ENCODE measurements around the gene ATF6. TPM values are rescaled to one million over a fixed set of nuclear protein-coding genes. Genes with fewer than 3 reads are reported as not detected.

Gene ATF6
- total RNA-seq, 1 donor from 2014 or later = 14.6 TPM

DNA sequence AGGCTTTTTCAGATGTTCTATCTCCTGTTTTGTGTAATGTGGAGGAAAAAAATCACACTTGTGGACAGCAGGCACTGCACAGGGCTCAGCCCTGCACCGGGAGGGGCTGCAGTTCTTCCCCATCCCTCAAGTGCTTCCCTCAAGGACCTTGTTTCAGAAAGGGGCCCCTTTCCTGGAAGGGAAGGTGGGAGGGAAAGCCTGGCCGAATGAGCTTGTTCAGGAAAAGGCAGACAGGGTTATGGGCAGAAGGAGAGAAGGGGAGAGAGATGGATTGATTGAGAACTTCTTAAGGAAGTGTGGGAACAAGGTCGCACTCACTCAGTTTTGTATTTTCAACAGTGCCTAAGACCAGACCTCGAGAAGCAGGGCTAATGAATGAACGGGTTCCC lies 216.4 kb downstream of the ATF6 start:
- Histone ChIP-seq H3K4me3 (ENCODE audit: low read length in 3 of 3) (no peak overlapping the region), H3K9me3 (ENCODE audit: control insufficient read depth in 3 of 3, low read length in 3 of 3) (no peaks in the 10 kb centered on the region), H3K27me3 (ENCODE audit: control insufficient read depth in 3 of 3, insufficient read depth in 3 of 3, low read length in 3 of 3) (peaks cover 0 to 11% (median 0%) of the 10 kb centered on the region in 3 donors), H3K36me3 (ENCODE audit: control insufficient read depth in 3 of 3, insufficient read depth in 3 of 3, low read length in 3 of 3) (peaks cover 3 to 8% (median 4%) of the 10 kb centered on the region in 3 donors), H3K9ac (ENCODE audit: low read depth in 1 of 3, low read length in 3 of 3) (no peak overlapping the region), H3K27ac (ENCODE audit: low read depth, low read length) (no peak overlapping the region), H3K4me1 (ENCODE audit: control insufficient read depth in 3 of 3, insufficient read depth in 3 of 3, low read length in 3 of 3) (peaks cover 7 to 12% (median 12%) of the 10 kb centered on the region in 3 donors)

DNA sequence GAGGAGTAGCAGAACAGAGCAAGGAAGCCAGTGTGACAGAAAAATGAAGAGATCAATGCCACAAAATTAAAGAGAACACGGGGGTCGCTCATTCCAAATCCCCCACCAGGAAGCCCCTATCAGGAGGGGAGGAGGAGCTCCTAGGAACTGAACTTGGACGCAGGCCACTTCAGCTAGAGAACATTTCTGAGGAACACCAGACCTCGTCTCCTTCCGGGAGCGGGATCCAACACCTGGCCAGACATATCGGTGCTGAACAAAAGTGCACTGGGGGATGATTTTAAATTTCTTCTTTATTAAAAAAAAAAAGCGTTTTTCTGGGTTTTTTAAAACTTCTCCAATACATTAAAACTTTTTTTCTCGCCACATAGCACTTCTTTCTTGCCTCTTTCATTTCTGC lies 216.8 kb downstream of the ATF6 start:
- H3K4me3 ChIP-seq (ENCODE audit: low read length in 3 of 3) = no peak overlapping the region
- no peak overlapping the region for H3K27ac ChIP-seq (ENCODE audit: low read depth, low read length)
- peaks cover 0 to 11% (median 0%) of the 10 kb centered on the region in 3 donors for H3K27me3 ChIP-seq (ENCODE audit: control insufficient read depth in 3 of 3, insufficient read depth in 3 of 3, low read length in 3 of 3)
- H3K9me3 ChIP-seq (ENCODE audit: control insufficient read depth in 3 of 3, low read length in 3 of 3) = no peaks in the 10 kb centered on the region
- peaks cover 7 to 12% (median 12%) of the 10 kb centered on the region in 3 donors for H3K4me1 ChIP-seq (ENCODE audit: control insufficient read depth in 3 of 3, insufficient read depth in 3 of 3, low read length in 3 of 3)
- no peak overlapping the region for H3K9ac ChIP-seq (ENCODE audit: low read depth in 1 of 3, low read length in 3 of 3)
- H3K36me3 ChIP-seq (ENCODE audit: control insufficient read depth in 3 of 3, insufficient read depth in 3 of 3, low read length in 3 of 3) = peaks cover 3 to 11% (median 4%) of the 10 kb centered on the region in 3 donors

DNA sequence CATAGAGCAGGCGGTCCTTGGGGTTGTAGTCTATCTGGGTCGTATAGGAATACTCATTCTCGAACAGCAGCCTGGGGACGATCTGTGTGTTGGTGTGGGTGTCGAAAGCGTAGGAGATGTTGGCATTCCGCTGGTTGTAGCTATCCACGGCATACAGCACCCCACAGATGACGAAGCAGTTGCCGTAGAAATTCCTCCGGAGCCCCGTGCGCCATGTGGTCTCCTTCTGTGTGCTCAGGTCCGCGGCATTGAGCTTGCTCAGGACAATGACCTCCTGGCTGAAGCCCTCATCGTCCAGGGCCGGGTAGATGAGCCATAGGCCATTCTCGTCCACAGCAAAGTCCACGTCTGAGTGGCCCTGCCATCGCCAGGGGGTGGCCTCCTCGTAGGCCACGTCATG lies 217.6 kb downstream of the ATF6 start:
- Histone ChIP-seq H3K27me3 (ENCODE audit: control insufficient read depth in 3 of 3, insufficient read depth in 3 of 3, low read length in 3 of 3) (peaks cover 0 to 11% (median 0%) of the 10 kb centered on the region in 3 donors), H3K4me3 (ENCODE audit: low read length in 3 of 3) (no peak overlapping the region), H3K27ac (ENCODE audit: low read depth, low read length) (no peak overlapping the region), H3K4me1 (ENCODE audit: control insufficient read depth in 3 of 3, insufficient read depth in 3 of 3, low read length in 3 of 3) (peaks cover 7 to 12% (median 12%) of the 10 kb centered on the region in 3 donors), H3K9me3 (ENCODE audit: control insufficient read depth in 3 of 3, low read length in 3 of 3) (no peaks in the 10 kb centered on the region), H3K9ac (ENCODE audit: low read depth in 1 of 3, low read length in 3 of 3) (no peak overlapping the region), H3K36me3 (ENCODE audit: control insufficient read depth in 3 of 3, insufficient read depth in 3 of 3, low read length in 3 of 3) (peaks cover 3 to 11% (median 4%) of the 10 kb centered on the region in 3 donors)

DNA sequence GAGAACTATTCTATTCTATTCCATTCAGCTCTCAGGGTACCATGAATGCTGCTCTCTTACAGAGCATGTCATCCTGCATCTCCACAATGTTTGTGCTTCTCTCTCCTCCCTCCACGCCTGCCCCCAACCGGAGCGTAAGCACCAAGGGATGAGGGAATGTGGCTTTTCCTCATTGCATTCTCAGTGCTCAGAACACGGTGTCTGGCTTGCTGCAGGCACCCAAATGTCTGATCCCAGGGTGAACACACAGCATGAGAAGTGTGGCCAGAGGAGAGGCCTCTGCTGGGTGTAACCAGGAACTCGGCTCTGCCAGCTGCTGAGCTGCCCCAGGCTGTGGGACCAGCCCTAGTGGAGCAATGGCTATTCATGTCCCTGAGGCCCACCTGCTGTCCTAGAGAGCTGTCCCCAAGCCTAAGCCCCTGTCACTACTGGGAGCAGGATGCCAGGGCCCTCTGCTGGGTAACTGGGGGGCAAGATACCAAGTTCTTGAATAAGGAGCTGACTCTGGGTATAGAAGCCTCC lies 219.2 kb downstream of the ATF6 start:
- H3K27ac ChIP-seq (ENCODE audit: low read depth, low read length) = no peak overlapping the region

DNA sequence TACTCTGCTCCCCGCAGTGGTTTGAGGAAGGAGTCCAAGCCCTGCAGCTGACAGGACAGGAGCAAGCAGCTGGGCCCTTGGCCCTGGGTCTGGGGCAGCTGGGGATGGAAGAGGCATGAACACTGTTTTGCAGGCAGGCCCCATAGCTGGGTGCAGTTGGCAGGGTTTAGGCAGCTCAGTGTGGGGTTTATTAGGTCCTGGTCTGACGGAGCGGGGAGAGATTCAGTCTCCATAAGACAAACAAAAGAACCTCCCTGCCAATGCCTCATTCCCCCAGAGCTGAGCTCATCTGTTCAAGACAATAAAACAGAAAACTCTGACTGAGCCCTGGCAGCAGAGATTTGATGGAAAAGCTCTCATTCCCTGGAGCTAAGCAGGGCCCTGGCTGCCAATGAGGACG lies 220.2 kb downstream of the ATF6 start:
- peaks cover 0 to 11% (median 0%) of the 10 kb centered on the region in 3 donors for H3K27me3 ChIP-seq (ENCODE audit: control insufficient read depth in 3 of 3, insufficient read depth in 3 of 3, low read length in 3 of 3)
- H3K9me3 ChIP-seq (ENCODE audit: control insufficient read depth in 3 of 3, low read length in 3 of 3) = no peaks in the 10 kb centered on the region
- H3K27ac ChIP-seq (ENCODE audit: low read depth, low read length) = no peak overlapping the region
- H3K4me3 ChIP-seq (ENCODE audit: low read length in 3 of 3) = no peak overlapping the region
- H3K36me3 ChIP-seq (ENCODE audit: control insufficient read depth in 3 of 3, insufficient read depth in 3 of 3, low read length in 3 of 3) = peaks cover 3 to 11% (median 4%) of the 10 kb centered on the region in 3 donors
- H3K9ac ChIP-seq (ENCODE audit: low read depth in 1 of 3, low read length in 3 of 3) = no peak overlapping the region
- peaks cover 4 to 15% (median 12%) of the 10 kb centered on the region in 3 donors for H3K4me1 ChIP-seq (ENCODE audit: control insufficient read depth in 3 of 3, insufficient read depth in 3 of 3, low read length in 3 of 3)

More for the DNA sequence above, 219.2 kb downstream of the ATF6 start:
- Histone ChIP-seq H3K27me3 (ENCODE audit: control insufficient read depth in 3 of 3, insufficient read depth in 3 of 3, low read length in 3 of 3) (peaks cover 0 to 11% (median 0%) of the 10 kb centered on the region in 3 donors), H3K36me3 (ENCODE audit: control insufficient read depth in 3 of 3, insufficient read depth in 3 of 3, low read length in 3 of 3) (peaks cover 3 to 11% (median 4%) of the 10 kb centered on the region in 3 donors), H3K4me3 (ENCODE audit: low read length in 3 of 3) (no peak overlapping the region), H3K9ac (ENCODE audit: low read depth in 1 of 3, low read length in 3 of 3) (no peak overlapping the region), H3K4me1 (ENCODE audit: control insufficient read depth in 3 of 3, insufficient read depth in 3 of 3, low read length in 3 of 3) (peaks cover 7 to 15% (median 12%) of the 10 kb centered on the region in 3 donors), H3K9me3 (ENCODE audit: control insufficient read depth in 3 of 3, low read length in 3 of 3) (no peaks in the 10 kb centered on the region)

DNA sequence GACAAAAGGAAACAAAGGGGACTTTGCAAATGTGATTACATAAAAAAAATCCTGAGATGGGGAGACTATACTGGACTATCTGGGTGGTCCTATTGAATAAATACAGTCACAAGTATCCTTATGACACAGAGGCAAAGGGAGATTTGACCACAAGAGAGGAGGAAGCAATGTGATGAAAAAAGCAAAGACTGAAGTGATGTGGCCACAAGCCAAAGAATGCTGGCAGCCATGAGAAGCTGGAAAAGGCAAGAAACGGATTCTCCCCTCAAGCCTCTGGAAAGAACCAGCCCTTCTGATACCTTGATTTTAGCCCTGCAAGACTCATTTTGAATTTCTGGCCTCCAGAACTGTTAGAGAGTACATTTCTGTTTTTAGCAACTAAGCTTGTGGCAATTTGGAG lies 221.2 kb downstream of the ATF6 start:
- Histone ChIP-seq H3K36me3 (ENCODE audit: control insufficient read depth in 3 of 3, insufficient read depth in 3 of 3, low read length in 3 of 3) (peaks cover 3 to 11% (median 4%) of the 10 kb centered on the region in 3 donors), H3K9ac (ENCODE audit: low read depth in 1 of 3, low read length in 3 of 3) (no peak overlapping the region), H3K4me3 (ENCODE audit: low read length in 3 of 3) (no peak overlapping the region), H3K9me3 (ENCODE audit: control insufficient read depth in 3 of 3, low read length in 3 of 3) (no peaks in the 10 kb centered on the region), H3K27ac (ENCODE audit: low read depth, low read length) (no peak overlapping the region), H3K4me1 (ENCODE audit: control insufficient read depth in 3 of 3, insufficient read depth in 3 of 3, low read length in 3 of 3) (peaks cover 4 to 15% (median 12%) of the 10 kb centered on the region in 3 donors), H3K27me3 (ENCODE audit: control insufficient read depth in 3 of 3, insufficient read depth in 3 of 3, low read length in 3 of 3) (peaks cover 0 to 11% (median 0%) of the 10 kb centered on the region in 3 donors)

DNA sequence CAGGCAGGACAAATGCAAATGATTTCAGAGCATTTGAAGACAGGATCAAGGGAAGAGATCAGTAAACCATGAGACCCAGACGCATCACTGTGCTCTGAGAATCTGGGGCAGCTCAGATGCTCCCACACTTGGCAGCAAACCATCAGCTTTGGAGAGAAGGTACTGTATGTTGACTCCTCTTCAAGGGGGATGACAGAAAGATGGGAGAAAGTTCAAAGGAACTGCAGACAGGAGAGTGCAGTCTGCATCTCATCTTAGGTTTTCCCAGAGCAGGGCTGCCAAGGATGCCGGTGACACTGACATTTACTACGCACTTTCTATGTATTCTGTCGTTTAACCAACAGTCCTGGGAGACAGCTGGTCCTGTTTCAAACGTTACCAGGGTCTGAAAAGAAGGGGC lies 221.8 kb downstream of the ATF6 start:
- no peak overlapping the region for H3K4me3 ChIP-seq (ENCODE audit: low read length in 3 of 3)
- H3K9ac ChIP-seq (ENCODE audit: low read depth in 1 of 3, low read length in 3 of 3) = no peak overlapping the region
- peaks cover 3 to 11% (median 4%) of the 10 kb centered on the region in 3 donors for H3K36me3 ChIP-seq (ENCODE audit: control insufficient read depth in 3 of 3, insufficient read depth in 3 of 3, low read length in 3 of 3)
- H3K4me1 ChIP-seq (ENCODE audit: control insufficient read depth in 3 of 3, insufficient read depth in 3 of 3, low read length in 3 of 3) = peaks cover 4 to 15% (median 12%) of the 10 kb centered on the region in 3 donors
- H3K9me3 ChIP-seq (ENCODE audit: control insufficient read depth in 3 of 3, low read length in 3 of 3) = no peaks in the 10 kb centered on the region
- peaks cover 0 to 11% (median 0%) of the 10 kb centered on the region in 3 donors for H3K27me3 ChIP-seq (ENCODE audit: control insufficient read depth in 3 of 3, insufficient read depth in 3 of 3, low read length in 3 of 3)
- no peak overlapping the region for H3K27ac ChIP-seq (ENCODE audit: low read depth, low read length)

DNA sequence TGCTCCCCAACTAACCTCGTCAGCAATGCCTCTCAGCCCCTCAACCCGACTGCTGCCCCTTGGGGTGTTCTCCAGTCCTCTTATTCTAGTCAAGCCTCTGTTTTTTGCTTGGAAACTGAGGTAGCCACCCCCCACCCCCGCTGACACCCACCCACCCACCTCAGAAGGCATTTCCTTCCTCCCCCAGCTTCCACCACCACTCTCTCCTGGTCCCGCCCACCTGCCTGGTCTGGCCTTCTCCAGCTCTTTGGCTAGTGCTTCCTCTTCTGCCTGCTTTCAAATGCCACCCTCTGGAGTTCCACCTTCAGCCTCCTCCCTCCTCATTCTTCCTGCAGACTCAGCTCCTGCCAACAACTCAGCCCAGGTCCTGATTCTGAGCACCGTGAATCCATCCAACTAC lies 222.3 kb downstream of the ATF6 start:
- Histone ChIP-seq H3K27ac (ENCODE audit: low read depth, low read length) (no peak overlapping the region), H3K9ac (ENCODE audit: low read depth in 1 of 3, low read length in 3 of 3) (no peak overlapping the region), H3K9me3 (ENCODE audit: control insufficient read depth in 3 of 3, low read length in 3 of 3) (no peaks in the 10 kb centered on the region), H3K27me3 (ENCODE audit: control insufficient read depth in 3 of 3, insufficient read depth in 3 of 3, low read length in 3 of 3) (peaks cover 0 to 12% (median 0%) of the 10 kb centered on the region in 3 donors), H3K4me1 (ENCODE audit: control insufficient read depth in 3 of 3, insufficient read depth in 3 of 3, low read length in 3 of 3) (peaks cover 4 to 17% (median 12%) of the 10 kb centered on the region in 3 donors), H3K4me3 (ENCODE audit: low read length in 3 of 3) (no peak overlapping the region), H3K36me3 (ENCODE audit: control insufficient read depth in 3 of 3, insufficient read depth in 3 of 3, low read length in 3 of 3) (peaks cover 3 to 10% (median 4%) of the 10 kb centered on the region in 3 donors)

DNA sequence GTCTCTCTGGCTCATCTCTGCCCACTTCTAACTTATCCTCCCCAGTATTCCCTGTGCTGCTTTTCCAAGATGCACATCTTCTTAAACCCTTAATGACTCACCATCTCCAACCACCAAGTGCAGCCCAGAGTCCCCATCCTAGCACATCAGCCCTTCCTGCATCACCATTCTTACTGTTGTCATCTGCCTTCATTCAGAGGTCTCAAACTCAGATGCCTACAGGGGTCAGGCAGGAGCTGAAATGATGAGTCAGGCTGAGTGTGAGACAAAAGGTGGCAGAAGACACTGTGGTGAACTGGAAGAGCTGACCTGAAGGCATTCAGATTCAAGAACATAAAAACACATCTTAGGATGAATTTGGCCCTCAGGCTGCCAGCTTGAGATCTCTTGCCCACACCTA lies 223.0 kb downstream of the ATF6 start:
- Histone ChIP-seq H3K4me1 (ENCODE audit: control insufficient read depth in 3 of 3, insufficient read depth in 3 of 3, low read length in 3 of 3) (peaks cover 9 to 21% (median 12%) of the 10 kb centered on the region in 3 donors), H3K27me3 (ENCODE audit: control insufficient read depth in 3 of 3, insufficient read depth in 3 of 3, low read length in 3 of 3) (peaks cover 0 to 19% (median 0%) of the 10 kb centered on the region in 3 donors), H3K36me3 (ENCODE audit: control insufficient read depth in 3 of 3, insufficient read depth in 3 of 3, low read length in 3 of 3) (peaks cover 0 to 3% (median 2%) of the 10 kb centered on the region in 3 donors), H3K9ac (ENCODE audit: low read depth in 1 of 3, low read length in 3 of 3) (no peak overlapping the region), H3K27ac (ENCODE audit: low read depth, low read length) (no peak overlapping the region), H3K4me3 (ENCODE audit: low read length in 3 of 3) (no peak overlapping the region), H3K9me3 (ENCODE audit: control insufficient read depth in 3 of 3, low read length in 3 of 3) (no peaks in the 10 kb centered on the region)

DNA sequence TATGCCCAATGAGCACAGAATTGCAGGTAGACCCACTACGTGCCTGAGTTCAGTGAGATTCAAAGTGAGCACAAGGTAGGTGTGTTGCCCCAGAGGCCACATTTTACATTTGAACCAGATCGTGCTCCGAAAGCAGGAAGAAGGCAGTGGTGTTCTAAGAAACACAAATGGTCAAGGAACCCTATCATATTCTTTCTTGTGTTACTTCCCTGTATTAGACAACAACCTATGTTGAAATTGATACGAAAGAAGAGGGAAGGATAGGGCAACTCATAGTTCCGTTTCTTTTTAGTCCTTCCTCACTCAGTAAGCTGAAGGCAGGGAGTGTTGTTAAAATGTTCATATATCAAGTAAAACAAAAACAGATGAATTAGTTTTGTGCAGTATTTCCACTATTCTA lies 223.7 kb downstream of the ATF6 start:
- no peaks in the 10 kb centered on the region for H3K9me3 ChIP-seq (ENCODE audit: control insufficient read depth in 3 of 3, low read length in 3 of 3)
- H3K27ac ChIP-seq (ENCODE audit: low read depth, low read length) = no peak overlapping the region
- H3K27me3 ChIP-seq (ENCODE audit: control insufficient read depth in 3 of 3, insufficient read depth in 3 of 3, low read length in 3 of 3) = peaks cover 0 to 20% (median 0%) of the 10 kb centered on the region in 3 donors
- H3K36me3 ChIP-seq (ENCODE audit: control insufficient read depth in 3 of 3, insufficient read depth in 3 of 3, low read length in 3 of 3) = peaks cover 0 to 3% (median 0%) of the 10 kb centered on the region in 3 donors
- no peak overlapping the region for H3K4me3 ChIP-seq (ENCODE audit: low read length in 3 of 3)
- no peak overlapping the region for H3K9ac ChIP-seq (ENCODE audit: low read depth in 1 of 3, low read length in 3 of 3)
- H3K4me1 ChIP-seq (ENCODE audit: control insufficient read depth in 3 of 3, insufficient read depth in 3 of 3, low read length in 3 of 3) = peaks cover 11 to 21% (median 13%) of the 10 kb centered on the region in 3 donors
